Neural cell (in vitro differentiated cells): ENCODE results near the gene CRYZ.

Source experiments
- CTCF ChIP-seq: fragments of 450-650 bp; IDR thresholded peaks from 2 replicates; pipeline ENCODE4 v1.5.1; 2014; ENCODE audit warnings: antibody characterized with exemption, mild to moderate bottlenecking, moderate library complexity; ENCODE audit not compliant: poor library complexity, severe bottlenecking
- EP300 ChIP-seq: fragments of 450-650 bp; conservative IDR thresholded peaks from 2 replicates; pipeline ENCODE4 v1.6.1; 2014; ENCODE audit warnings: antibody characterized with exemption, mild to moderate bottlenecking, moderate library complexity; ENCODE audit not compliant: poor library complexity, severe bottlenecking
- EZH2 ChIP-seq: fragments of 200-600, 300-800 bp; shearing (Covaris generic), sonication (generic); IDR thresholded peaks from 2 replicates; pipeline ENCODE4 v1.6.1; 2014; ENCODE audit warnings: antibody characterized with exemption, low read length, borderline replicate concordance, mild to moderate bottlenecking; ENCODE audit not compliant: insufficient read depth, poor library complexity, severe bottlenecking
- POLR2AphosphoS5 ChIP-seq: IDR thresholded peaks from 2 replicates; pipeline ENCODE4 v1.6.1; 2012
- TAF1 ChIP-seq: IDR thresholded peaks from 2 replicates; pipeline ENCODE4 v1.6.1; 2012; ENCODE audit warnings: low read depth

GRCh38 chr1:74689621-74690363, 43.1 kb downstream of the CRYZ start:
- TF ChIP-seq CTCF (peak; percentile 96), EZH2 (no peak), EP300 (no peak), POLR2AphosphoS5 (no peak), TAF1 (no peak)
